CD4-positive, alpha-beta T cell treated with Interferon gamma for 1 hour (primary cell): ENCODE measurements around the gene AGT.

Source experiments
- DNase-seq: peaks from one replicate; pipeline ENCODE4 v3.0.0-alpha.2; 2020

Gene AGT

DNA sequence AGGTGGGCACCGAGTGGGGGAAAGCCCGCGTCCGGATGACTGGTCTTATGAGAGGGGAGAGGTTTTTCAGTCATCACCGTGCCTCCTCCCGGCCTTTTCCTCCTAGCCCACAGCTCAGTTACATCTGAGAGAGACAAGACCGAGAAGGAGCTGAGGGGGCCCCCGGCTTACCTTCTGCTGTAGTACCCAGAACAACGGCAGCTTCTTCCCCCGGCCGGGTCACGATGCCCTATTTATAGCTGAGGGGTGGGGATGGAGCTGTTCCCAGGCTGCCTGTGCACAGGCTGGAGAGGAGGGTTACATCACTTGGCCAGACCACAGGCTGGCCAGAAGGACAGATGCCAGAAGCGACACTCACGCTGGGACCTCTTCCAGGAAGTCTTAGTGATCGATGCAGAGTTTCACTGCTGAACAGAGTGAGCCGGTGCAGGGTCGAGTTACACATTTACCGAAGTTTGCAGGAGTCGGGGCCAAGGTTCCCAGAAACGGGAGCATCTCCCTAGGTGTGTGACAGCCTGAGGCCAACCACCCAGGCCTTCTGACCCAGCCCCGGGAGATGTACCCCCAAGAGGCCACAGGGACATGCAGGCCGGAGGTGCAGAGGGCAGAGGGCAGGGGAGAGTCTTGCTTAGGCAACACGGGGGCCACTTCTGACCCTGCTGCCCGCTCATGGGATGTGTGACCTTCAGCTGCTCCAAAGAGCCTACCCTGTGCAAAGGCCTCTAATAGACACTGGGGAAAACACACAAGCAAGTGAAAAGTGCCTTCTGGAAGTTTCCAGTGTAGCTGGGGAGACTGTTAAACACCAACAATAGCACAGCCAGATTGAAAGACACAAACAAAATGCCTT is at the start of gene AGT:
TSS of gene AGT (minus strand) at position 208 of the 850 bp plus-strand sequence. CDS start 3,299 bp downstream, outside the sequence.
- no peak for DNase-seq

DNA sequence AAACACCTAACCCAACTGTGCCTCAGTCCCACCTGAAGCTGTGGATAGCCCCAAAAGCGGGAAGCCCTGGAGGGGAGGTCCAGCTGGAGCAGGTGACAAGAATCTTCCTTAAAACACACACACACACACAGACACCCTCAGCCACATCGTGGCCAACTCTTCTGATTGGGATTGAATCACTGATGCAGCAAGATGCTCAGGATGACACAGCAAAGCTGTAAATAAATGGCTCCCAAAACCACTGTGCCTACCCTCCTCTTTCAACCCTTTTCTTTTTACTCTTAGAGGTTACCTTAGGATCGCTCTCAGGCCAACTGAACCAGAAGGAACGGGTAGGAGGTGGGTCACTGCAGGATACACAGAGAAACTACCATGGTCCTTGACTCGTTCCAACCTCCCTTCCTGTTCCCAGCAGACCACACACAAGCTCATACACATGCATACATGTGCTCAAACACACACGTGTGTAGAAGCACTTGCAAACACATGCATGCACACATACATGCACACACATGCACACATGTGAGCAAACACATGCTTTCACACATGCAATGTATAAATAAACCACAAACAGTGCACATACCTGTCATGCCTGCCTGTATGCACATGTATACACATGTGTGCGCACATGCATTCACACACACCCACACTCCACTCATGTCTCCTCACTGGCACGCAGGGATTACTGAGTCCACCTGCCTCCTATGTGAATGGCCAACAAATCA is 47.7 kb upstream of the AGT start:
- DNase-seq, result no peak

DNA sequence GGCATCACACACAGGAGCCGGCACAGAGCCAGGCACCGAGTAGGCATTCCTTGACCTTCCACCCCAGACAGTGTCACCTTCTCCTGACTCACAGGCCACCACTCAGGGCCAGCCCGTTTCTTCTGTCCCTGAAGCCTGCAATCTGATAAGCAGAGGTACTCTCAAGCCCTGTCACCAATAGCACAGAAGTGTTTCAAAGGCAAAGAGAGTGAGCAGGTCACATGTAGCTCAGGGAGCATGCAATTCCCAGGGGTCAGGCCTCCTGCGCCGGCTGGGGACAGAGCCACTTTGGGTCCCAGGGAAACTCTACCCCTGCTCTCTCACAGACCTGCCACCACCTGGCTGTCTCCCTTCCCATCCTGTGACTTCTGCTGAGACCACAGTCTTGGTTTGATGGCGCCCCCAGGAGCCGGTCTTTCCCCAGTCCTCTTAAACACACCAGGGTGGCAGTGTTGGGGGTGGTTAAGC is 46.5 kb upstream of the AGT start:
- DNase-seq, result no peak

DNA sequence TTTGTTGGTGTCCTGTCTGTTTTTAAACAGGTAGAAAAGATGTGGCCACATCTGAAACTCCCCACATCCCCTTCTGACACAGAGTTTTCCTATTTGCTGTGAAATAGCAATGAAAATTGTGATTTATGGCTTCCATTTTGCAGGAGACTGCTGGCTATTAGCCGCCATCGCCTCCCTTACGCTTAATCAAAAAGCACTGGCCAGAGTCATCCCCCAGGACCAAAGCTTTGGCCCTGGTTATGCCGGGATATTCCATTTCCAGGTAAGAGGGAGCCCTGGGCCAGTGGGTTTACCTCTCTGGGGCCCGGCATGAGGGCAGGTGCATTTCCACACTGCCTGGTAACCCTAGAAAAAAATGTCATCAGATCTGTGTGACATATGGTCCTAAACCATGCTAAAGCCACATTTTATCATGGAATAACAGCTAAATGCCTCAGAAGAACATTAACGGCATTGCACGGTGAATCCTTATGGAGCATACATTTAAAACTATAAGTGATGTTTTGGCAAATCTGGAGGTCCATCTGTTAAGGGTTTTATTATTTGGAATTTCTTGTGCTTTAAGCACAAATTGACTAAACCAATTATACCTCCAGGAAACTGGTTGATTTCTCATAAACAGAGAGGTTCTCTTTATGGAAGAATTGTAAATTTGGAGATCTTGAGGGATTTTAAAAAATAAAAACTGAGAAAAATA is 45.6 kb upstream of the AGT start:
- no peak for DNase-seq

DNA sequence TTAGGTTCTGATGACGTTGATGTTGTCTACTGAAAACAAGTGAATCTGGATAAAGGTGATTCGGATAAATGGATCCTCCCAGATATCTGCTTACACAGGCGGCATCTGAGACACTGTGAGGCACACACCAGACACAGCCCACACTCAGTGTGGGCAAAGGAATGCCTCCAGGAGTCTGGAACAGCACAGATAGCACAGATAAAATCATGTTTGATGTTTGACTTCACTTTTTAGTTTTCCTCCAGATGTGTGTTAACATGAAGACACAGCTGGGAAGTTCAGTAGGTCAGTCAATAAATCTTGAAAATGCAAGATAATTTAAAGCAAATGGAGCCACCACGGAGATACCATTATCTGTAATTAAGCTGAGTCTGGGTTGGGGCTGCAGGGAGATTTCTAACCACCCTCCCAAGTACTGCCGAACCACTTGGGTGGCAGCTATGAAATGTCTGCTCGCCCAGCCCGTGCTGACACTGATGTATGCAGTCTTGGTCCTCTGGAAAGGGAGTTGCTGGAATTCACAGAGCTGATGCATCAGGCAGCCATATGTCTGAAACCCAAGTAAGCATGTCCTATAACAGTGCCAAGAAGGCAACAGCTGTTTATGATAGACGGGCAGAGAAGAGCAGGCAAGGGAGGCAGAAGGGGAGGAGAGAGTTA is 44.9 kb upstream of the AGT start:
- DNase-seq, result no peak

DNA sequence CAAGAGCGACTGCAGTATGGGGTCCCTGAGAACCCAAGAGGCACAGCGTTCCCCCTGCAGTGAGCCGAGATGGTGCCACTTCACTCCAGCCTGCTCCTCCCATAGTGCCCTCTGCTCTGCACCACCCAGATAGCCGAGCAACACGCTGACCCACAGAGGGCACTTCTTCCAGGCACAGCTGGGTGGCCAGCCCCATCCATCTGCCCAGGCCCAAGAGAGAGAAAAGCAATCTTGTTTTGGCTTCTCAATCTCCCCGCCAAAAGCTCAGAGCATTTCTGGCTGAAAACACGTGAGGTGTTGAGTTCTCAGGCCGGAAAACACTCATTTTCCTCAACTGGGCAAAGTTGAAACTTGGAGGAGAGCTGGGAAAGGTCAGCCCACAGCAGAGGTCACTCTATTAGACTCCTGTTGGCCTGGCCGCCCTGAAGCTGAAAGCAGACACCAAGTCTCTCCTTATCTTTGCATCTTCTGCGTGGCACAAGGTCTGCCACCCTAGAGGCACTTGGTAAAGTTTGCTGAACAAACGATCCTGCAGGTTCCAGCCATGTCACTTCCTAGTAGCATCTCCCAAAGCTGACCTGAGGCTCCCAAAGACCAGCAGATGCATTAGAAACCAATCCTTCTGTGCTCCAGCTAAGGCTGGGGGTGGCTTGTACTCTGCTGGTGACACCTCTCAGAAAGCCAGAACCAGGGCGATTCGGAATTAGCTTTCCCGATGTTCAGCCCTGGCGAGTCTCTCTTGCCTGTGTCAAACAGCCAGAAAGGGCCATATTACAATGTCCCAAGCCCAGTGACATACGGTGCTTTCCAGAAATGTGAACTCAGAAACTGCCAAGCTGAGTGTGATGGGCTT is 44.2 kb upstream of the AGT start:
- DNase-seq, result no peak

DNA sequence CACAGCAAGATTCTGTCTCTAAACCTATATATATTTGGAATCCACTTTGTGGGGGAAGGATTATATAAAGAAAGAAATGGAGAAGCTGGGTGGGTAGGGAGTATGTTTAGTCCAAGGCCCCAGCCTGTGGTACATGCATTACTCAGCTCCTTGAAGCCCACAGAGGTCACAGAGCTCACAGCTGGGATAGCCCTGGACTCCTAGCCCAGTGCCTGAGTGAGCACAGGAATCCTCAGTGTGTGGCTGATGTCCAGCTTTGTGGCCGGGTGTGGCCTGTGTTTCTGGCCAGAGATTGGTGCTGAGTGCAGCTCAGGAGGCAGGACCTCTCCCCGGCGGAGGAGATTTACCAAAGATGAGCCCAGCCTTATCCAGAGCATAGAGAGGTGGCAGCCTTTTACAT is 40.9 kb upstream of the AGT start:
- no peak for DNase-seq

DNA sequence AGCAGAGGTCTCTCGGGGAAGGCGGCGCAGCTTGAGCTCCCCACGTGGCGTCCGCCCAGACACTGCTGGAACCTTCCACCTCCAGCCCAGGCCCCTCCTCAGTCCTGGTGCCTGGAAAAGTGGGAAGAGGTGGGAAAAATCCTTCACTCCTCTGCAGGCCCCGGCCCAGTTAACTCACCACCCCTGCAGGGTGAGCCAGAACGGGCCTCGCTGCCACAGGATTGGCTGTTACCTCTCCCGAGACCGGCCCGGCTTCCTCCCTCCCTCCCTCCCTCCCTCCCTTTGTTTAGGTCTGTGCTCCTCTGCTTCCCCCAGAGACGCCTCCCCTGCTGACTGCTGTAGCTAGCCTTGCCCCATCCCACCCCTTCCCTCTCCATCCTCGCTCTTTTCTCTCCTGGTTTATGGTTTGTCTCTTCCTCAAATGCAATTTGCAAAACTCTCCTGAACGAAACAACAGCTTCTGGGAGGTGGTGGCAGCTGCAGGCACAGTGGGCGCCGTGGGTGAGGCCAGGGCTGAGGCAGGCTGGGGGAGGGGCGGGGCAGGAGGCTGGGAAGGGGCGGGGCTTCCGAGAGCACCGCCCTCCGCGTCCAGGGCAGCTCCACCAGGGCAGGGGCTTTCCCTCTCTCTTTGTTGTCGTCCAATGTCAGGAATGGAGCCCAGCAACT is 39.8 kb upstream of the AGT start:
- DNase-seq, result no peak

DNA sequence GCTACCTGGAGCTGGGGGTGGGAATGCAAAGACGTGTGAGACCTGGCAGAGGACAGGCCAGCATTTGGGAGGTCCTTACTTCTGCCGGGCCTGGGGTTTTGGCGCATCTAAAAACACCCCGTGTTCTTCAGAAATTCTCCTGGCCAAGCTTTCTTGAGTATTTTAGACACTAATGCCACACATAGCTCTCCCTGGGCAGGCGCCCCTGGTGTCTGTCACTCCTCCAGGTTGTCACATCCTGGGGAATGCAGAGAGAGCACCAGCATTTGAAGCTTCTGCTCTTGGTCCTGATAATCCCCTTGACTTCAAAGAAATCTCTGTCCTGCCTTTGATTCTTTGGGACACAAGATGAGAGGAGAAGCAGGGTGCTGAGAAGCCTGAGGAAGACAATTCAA is 39.3 kb upstream of the AGT start:
- no peak for DNase-seq

DNA sequence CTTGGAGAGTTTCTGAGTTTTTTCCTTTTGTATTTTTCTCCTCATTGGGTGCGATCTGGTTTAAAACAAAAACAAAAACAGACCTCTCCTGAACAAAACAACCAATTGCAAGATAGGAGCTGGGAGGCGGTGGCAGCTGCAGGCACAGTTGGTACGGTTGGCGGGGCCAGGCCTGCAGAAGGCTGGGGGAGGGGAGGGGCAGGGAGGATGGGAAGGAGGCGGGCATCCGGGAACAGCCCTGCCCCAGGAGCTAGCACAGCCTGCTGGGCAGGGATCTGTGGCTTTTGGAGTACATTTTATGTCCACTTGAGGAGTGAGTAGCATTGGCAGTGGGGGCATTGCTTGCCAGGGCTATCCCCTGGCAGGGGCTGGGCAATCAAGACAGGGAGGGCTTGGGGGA is 38.5 kb upstream of the AGT start:
- DNase-seq, result no peak

DNA sequence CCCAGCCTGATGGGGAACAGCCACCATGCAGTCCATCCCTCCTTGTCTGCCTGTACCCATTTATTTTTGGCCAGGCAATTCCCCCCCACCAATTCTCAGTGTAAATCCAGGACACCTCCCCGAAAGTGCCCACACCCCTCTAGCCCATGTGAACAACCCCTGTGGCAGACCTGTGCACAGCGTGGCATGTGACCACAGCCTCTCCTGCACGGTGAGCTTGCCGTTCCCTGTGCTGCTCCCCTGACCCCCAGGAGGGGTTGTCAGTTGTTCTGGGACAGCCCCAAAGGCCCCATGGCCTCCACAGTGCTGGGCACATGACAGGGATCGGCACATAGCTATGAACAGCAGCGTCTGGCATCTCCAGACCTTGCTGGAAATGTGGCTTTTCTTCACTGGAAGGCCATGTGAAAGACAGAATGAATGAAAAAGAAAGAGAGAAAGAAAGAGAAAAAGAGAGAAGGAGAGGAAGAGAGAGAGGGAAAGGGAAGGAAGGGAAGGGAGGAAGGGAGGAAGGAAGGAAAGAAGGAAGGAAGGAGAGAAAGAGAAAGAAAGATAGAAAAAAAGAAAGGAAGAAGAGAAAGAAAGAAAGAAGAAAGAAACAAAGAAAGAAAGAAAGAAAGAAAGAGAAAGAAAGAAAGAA is 37.2 kb upstream of the AGT start:
- no peak for DNase-seq

DNA sequence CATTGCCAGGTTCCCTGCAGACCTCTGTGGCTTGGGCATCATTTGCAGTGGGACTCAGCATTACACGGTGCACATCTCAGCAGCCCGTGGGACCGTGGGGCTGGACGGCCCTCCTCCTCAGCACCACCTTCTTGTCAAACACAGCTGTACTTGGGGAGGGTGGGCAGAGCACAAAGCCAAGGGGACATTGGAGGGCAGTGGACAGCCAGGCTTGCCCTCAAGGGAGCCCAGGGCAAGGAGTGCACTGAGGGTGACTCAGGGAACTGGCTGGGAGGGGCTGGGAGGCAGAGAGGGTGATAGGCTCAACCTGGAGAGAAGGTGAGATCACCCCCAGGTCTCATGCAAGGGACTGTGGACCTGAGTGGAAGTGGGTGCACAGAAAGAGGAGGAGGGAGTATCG is 36.7 kb upstream of the AGT start:
- no peak for DNase-seq

DNA sequence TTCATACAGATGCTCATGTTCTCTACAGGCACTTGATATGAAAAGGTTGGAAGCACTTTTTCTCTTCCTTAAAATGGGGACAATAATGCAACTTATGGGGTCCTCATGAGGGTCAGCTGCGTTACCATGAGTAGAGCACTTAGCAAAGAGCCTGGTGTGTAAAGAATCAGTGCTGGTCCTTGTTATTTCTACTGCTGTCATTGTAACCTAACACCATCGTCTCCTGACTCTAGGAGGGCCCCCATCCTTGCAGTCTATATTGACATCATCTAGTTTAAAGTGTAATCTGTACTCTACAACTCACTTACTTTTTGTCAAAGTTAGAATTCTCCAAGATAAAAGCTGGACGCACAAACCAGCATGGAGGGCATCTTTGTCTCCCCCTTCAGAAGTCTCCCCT is 35.7 kb upstream of the AGT start:
- no peak for DNase-seq

DNA sequence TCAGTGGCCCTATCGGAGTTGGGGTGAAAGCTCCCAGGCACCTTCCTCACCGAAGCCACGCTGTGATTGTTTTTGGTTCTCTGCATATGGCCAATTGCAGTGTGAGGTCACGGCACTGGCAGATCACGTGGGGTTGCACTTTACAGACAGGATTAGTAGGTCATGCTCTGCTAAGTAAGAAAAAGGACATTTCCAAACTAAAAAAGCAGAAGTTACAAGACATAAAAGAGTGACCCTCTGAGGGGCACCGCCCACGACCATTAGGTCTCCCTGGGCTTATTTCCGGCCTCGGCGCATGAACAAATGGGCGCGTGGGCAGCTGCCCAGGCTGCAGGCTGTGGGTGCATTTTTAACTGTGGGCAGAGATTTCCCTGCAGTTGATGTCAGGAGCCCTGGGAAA is 35.2 kb upstream of the AGT start:
- no peak for DNase-seq

DNA sequence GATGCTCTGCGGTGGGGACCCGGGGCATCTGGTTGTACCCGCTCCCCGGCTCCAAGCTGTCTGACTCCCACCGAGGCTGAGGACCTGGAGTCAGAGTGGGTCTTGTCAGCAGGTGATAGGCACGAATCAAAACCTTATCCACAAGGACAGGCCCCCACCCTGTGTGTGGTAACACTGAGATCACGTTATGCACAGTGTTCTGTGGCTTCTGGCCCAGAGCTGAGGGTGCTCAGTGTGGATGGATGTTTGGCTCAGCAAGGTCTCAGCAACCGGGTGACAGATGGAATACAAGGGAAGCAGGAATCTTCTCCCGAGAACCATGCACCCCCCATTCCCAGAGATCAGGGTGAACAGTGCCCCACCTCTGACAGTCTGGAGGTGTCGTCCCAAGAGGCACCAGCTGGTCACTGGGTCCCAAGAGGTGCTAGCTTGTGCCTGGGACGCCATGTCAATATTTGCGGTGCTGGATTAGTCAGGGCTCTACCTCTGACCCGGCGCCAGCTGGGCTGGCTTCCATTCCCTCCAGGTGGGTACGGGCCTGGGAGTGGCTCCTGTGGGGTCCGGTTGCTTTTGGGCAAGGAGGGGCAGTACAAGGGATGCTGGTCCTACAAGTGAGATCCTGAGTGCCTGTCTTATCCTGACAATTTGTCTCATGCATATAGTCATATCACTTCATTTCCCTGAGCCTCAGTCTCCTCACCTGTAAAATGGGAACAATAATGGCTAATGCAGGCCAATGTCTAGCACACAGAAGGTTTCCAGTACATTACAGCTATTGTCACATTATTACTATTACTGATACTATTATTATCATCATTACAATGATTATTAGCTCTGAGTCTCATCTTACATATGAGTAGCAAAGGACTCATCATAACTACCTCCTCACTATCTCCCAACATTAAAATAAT is 34.2 kb upstream of the AGT start:
- DNase-seq, result no peak

DNA sequence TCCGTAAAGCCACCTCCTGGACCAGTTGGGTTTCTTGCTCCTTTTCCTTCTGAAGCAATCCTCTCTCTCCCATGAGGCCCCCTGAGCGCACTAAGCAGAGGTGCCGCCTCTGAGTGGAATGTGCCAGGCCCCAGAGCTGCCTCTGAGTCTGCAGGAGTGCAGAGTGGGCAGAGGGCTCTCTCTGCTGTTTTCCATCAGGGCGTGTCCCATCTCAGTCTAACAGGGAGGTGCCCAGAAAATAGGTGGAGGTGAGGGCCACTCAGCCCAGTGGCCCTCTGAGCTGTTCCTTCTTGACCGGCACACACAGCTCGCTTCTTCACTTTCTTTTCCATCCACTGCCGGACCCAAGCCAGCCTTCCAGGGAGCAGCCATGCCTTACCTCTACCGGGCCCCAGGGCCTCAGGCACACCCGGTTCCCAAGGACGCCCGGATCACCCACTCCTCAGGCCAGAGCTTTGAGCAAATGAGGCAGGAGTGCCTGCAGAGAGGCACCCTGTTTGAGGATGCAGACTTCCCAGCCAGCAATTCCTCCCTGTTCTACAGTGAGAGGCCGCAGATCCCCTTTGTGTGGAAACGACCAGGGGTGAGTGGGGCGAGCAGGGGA is 33.3 kb upstream of the AGT start, which contains the start of gene CAPN9:
TSS of gene CAPN9 (plus strand) at position 262 of the 604 bp plus-strand sequence. CDS start at position 371, 109 bp downstream.
- no peak for DNase-seq

DNA sequence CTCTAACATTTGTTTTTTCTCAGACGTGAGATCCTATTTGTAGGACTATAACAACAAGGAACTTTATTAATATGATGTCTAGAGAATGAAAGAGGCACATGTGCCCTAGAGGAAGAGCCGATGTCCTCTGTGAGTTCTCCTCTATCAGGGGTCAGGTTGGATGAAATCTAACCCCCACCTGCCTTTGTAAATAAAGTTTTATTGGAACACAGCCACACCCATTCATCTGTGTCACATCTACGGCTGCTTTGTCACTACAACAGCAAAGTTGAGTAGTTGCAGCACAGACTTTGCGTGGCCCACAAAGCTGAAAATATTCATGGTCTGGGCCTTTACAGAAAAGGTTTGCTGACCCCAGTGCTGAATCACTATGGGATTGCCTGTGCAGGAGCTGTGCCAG is 32.7 kb upstream of the AGT start:
- DNase-seq, result no peak

DNA sequence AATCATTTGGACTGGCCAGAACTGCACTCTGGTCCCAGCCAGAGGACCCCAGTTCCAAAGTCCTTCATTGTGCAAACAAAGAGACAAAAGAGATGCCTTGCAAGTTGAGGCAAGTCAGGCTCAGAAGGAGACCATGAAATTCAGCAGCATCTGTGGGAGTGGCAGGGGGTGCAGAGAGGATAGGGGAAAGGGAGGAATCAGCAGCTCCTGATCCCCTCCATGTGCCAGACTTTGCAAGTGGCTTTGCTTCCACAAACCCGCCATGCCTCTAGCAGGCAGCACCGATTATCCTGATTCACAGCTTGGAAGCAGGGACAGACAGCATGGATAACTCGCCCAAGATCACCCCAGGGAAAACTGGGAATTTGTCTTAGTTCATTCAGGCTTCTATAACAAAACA is 31.1 kb upstream of the AGT start:
- no peak for DNase-seq

DNA sequence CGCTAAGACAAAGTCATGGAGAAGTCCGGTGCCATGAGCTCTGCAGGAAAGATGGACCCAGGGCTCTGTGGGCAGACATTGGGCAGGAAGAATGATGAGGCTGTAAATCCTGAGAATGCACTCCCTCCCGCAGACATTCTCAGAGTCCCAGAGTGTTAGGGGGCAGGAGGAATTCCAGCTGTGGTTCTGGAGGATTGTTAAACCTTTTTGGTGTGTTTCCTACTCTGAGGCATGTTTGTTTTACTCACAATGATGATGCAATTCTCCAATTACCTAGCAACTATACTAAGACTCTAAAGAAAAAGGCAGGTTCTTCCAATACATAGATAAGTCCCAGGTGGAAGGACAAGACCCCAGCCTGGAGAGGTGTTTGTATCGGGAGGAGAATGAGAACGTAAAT is 30.5 kb upstream of the AGT start:
- no peak for DNase-seq
